HG03460 (cell line): Measurements from ENCODE around the gene ADGRB2.
A peak's percentile ranks its signal among the peaks of the same experiment; 100 is the strongest.

Experiments used
- ATAC-seq: cut with Tn5 transposase; IDR thresholded peaks from one replicate; pipeline ENCODE4 v1.9.1; 2021; ENCODE audit not compliant: unreplicated experiment

Gene ADGRB2

GRCh38 chr1:31750858-31751510, 13.2 kb downstream of the ADGRB2 start:
- no peak for ATAC-seq

GRCh38 chr1:31749785-31750735, 14.1 kb downstream of the ADGRB2 start:
- no peak for ATAC-seq

- ATAC-seq = no peak
Measured at GRCh38 chr1:31748365-31748764, 15.8 kb downstream of the ADGRB2 start.

- no peak for ATAC-seq
Measured at GRCh38 chr1:31747304-31747703, 16.8 kb downstream of the ADGRB2 start.

GRCh38 chr1:31746687-31747086, 17.5 kb downstream of the ADGRB2 start:
- no peak for ATAC-seq

GRCh38 chr1:31745946-31746670, 18.0 kb downstream of the ADGRB2 start:
- ATAC-seq = no peak

GRCh38 chr1:31745096-31745945, 18.8 kb downstream of the ADGRB2 start:
- no peak for ATAC-seq

GRCh38 chr1:31744165-31744888, 19.8 kb downstream of the ADGRB2 start:
- ATAC-seq = peak; percentile 53

- ATAC-seq = no peak
Measured at GRCh38 chr1:31742462-31743212, 21.5 kb downstream of the ADGRB2 start.

- no peak for ATAC-seq
Measured at GRCh38 chr1:31739346-31739745, 24.8 kb downstream of the ADGRB2 start.

- ATAC-seq = no peak
Measured at GRCh38 chr1:31736675-31737074, 27.5 kb downstream of the ADGRB2 start.

- ATAC-seq = no peak
Measured at GRCh38 chr1:31735571-31735970, 28.6 kb downstream of the ADGRB2 start.

GRCh38 chr1:31734582-31735107, 29.5 kb downstream of the ADGRB2 start:
- no peak for ATAC-seq

GRCh38 chr1:31733389-31734219, 30.5 kb downstream of the ADGRB2 start:
- no peak for ATAC-seq

GRCh38 chr1:31732751-31733289, 31.3 kb downstream of the ADGRB2 start:
- ATAC-seq = no peak

GRCh38 chr1:31732343-31732742, 31.8 kb downstream of the ADGRB2 start:
- no peak for ATAC-seq

GRCh38 chr1:31731049-31731565, 33.0 kb downstream of the ADGRB2 start:
- no peak for ATAC-seq
